ENCODE measurements around the gene MYB.
"Not testable (repeated sequence)": the region's sequence is repeated elsewhere in the genome, so short reads cannot be mapped to it uniquely, and the experiment has no call there.

The MYB gene

GRCh38 chr6:135225911-135226310 lies 44.8 kb downstream of the MYB start:
- DNase-seq, result no peak

DNA sequence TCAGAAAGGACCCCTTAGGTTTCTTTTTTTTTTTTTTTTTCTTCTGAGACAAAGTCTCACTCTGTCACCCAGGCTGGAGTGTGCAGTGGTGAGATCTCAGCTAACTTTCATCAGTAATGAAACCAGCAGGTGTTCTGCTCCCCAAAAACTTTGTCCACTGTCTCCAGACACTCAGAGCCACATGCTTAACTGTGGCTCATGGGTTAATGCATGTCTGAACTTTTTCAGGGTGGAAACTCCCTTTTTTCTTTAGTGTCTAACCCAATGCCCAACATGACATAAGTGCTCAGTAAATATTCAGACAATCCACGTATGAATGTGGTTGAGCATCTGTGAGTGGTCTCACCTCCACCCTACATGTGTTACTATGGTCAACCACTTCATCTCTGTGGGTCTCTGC lies 45.4 kb downstream of the MYB start:
- DNase-seq, result no peak

DNA sequence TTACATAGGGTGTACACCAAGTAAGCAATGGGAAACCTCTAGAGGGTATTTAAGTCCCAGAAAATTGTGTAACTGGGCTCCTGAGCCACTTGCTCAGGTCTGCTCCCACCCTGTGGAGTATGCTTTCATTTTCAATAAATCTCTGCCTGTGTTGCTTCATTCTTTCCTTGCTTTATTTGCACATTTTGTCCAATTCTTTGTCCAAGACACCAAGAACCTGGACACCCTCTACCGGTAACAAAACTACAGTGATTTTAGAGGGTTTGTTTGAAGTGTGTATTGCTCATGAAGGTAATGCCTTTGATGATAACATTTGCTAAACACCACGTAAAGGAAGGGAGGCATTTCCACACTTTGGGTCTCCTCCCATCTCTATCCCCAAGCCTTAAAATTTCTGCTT lies 46.2 kb downstream of the MYB start:
- no peak for DNase-seq

GRCh38 chr6:135227758-135228157 lies 46.6 kb downstream of the MYB start:
- DNase-seq, result no peak

GRCh38 chr6:135228486-135228885 lies 47.4 kb downstream of the MYB start:
- no peak for DNase-seq

DNA sequence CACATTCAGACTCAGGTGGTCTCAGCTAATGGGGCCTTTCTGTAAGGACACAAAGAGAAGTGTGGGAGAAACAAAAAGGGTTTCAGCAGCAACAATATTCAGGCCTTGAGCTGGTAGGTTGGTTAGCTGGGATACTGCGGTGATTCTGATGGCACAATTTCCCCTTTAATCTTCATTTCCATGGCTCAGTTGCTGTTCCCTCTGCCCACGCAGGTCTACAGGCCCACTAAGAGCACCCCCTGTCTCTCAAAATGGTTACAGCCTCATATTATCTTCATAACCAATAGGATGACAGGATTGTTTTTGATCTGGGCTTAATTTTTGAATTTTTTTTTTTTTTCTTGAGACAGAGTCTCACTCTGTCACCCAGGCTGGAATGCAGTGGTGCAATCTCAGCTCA lies 48.9 kb downstream of the MYB start:
- no peak for DNase-seq

GRCh38 chr6:135230711-135231468 lies 49.8 kb downstream of the MYB start:
- no peak for DNase-seq

GRCh38 chr6:135231469-135231844 lies 50.3 kb downstream of the MYB start:
- no peak for DNase-seq

DNA sequence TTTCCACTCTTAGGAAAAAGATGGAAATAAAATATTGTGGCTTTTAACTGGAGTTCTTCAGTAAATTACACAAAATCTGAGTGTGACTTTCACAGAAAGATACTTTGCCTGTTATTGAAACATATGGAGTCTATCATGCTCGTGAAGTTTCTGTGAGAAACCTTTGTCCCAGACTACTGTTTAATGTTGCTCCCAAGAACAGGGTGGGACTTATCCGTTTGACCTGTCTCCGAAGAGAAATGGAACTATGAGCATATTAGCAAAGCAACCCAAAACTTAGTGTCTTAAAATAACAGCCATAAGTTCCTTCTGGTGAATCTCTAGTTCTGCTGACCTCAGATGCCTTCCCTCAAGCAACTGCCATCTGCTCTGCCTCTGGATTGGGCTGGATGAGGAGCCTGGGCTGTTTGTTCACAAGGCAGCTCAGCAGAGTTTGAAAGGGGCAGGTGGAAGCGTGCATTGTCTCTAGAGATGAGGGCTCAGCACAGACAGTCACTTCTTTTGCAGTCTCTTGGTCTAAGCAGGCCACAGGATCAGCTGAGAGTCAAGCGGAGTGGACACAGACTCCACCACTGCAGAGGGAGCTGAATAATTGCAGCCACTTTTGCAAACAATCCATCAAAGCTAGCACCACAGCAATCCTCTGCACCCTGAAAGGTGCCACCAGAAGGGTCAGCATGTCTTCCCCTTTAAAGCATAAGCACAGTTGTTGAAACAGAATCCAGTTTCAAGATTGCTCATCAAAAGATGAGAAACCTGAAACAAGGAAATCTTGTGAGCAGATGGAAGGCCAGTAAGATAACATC lies 52.8 kb downstream of the MYB start:
- DNase-seq, result no peak

DNA sequence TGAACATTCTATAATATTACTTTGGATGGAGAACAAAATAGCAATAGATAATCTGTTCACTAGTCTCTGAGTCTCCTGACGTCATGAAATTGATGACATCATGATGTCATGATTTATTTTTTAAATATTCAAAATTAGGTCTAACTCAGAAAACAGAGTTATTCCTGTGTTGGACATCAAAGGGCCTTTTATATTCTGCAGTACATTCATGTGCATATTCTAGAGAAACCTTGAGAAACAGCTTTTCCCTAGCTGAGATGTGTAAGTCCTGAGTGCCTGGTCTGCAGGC lies 53.3 kb downstream of the MYB start:
- DNase-seq, result no peak

DNA sequence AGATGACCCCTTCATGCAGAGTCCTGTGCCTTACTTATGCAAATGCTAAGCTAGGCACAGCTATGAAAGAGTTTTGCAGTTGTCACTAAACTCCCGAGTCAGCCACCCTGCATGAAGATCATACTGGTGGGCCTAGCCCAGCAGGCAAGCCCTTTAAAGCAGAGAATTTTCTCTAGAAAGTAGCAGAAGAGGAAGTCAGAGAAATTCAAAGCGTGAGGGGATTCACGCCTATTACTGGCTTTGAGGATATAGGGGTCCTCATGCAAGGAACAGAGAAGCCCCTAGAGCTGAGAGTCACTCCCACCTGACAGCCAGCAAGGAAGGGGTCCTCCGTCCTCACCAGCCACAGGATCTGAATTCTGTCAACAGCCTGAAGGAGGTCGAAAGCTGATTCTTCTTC lies 54.6 kb downstream of the MYB start:
- DNase-seq, result no peak

GRCh38 chr6:135236319-135236718 lies 55.2 kb downstream of the MYB start:
- no peak for DNase-seq

DNA sequence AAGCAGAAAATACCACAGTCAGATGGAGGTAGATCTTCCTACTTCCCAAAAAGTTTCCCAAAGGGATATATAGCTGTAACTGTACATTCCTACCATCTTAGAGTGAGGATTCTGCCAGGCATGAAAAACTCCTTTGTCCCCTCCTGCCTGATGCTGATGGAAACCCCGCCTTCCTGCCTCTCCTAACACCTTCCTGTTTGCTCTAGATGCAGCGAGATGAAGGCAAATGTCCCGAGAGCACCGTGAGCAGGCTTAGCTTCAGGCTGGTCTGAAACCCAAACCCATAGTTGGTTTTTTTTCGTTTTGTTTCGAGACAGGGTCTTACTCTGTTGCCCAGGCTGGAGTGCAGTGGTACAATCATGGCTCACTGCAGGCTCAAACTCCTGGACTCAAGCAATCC lies 55.6 kb downstream of the MYB start:
- no peak for DNase-seq

DNA sequence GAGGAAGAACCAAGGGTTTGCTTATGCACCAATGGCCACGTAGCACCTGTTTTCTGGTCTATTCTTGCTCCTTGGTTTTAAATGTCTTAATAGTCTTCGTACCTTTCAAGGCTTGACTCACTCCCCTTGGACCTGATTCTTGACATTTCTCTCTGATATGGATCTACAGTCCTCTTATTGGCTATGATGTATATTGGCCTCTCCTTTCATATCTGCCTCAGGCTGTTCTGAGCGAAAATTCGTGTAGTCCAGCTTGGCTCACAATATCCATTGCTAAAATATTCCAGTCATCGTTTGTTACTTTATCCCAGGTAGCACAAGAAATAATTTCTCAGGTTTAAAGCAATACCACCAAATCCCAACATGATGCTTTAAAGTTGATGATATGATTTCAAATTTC lies 59.6 kb downstream of the MYB start:
- no peak for DNase-seq

GRCh38 chr6:135243871-135244796 lies 63.0 kb downstream of the MYB start:
- DNase-seq, result no peak

GRCh38 chr6:135244805-135245204 lies 63.7 kb downstream of the MYB start:
- DNase-seq, result no peak

DNA sequence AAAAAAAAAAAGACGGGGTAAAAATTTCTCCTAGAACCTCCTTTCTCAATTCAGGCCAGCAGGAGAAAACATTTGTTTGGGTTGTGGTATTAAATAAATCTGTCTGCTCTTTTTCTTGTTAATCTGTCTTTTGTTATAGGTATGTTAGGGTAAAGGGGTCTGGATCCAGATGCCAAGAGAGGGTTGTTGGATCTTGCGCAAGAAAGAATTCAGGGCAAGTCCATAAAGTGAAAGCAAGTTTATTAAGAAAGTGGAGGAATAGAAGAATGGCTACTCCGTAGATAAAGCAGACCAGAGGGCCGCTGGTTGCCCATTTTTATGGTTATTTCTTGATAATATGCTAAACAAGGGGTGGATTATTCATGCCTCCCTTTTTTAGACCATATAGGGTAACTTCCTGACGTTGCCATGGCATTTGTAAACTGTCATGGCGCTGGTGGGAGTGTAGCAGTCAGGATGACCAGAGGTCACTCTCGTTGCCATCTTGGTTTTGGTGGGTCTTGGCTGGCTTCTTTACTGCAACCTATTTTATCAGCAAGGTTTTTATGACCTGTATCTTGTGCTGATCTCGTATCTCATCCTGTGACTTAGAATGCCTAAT lies 65.4 kb downstream of the MYB start:
- DNase-seq, result not testable (repeated sequence)

- no peak for DNase-seq
Measured at GRCh38 chr6:135250234-135250633, 69.1 kb downstream of the MYB start.

GRCh38 chr6:135250751-135251497 lies 69.8 kb downstream of the MYB start:
- DNase-seq, result no peak

DNA sequence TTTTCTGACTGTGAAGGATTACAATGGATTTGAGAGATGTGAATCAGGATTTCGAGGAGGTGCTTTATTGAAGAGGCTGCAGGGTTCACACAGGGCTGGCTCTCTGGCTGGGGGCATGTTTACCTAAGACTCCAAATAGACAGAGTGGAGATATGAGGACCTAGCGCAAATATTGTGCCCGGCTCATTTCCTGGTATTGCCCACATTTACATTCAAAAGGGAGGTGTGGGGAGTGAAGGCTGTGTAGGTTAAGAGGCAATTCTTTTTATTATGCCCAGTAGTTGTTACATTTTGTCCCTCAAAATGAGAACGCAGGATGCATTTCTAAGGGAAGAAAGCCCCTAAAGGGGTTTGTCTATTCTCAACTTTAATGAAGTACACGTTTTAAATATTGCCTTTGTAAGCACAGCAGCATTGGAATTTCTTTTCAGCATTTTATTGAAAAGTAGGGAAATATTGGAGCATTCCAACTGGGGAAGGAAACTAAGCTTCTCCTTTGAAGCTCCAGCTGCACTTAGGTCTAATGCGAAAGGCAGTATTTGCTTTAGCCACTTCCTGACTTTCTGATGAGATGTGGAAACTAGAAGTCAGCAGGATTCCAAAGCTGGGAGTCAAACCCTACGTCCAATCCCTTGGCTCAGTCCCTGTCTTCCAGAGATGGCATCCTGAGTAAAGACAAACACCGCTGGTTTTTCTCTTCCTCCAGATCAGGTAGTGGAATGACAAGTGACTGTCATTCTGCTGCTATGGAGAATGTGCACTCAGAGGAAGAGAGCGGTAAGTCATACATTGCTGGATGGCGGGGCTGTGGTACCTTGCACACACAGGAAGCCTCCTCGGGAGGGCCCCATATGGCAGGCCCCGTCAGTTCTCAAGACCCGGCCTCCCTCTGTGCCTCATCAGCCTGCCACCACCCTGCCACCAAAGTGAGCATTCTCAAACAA lies 70.7 kb downstream of the MYB start:
- DNase-seq, result no peak

DNA sequence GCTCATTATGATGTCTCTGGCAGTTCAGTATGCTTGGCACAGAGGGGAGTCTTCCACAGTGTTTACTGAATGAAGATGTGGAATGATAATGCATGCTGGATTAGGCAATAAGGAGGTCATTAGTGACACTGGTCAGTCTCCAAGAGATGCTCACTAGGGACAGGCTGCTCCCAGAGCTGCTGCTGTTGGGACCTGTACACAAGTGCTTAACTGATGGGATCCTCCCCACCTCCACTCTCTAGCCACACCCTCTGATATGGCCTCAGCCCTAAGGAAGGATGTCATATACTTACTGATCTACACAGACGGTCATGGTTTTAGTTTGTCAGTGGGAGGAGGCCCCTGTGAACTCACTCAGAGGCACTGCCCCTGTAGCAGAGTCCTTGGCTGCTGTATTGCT lies 73.4 kb downstream of the MYB start:
- no peak for DNase-seq

All from activated gamma-delta T cell treated with Interleukin-2 at 50 U/mL for 16 hours (primary cell).